IMR-90 (cell line): ENCODE measurements around the gene MEDAG. TPM values are rescaled to one million over a fixed set of nuclear protein-coding genes. Genes with fewer than 3 reads are reported as not detected.

Experiments used
- ATAC-seq: fragments of 200-7000 bp; cut with Tn5 transposase; 2 replicates; pipeline ENCODE4 v1.9.1; 2020; ENCODE audit warnings: low read depth, mild to moderate bottlenecking, moderate library complexity
- BruUV-seq: library from RNA; stranded (reverse); fragments of 400-500 nt; replicated peaks from 2 replicates; lab custom pipeline; 2021; lab: Mats Ljungman, UMichigan
- CTCF ChIA-PET: fragments of 300-600 bp; formaldehyde crosslinking; extraction: SDS; loops from one replicate; lab custom pipeline; 2021; ENCODE audit warnings: antibody characterized with exemption; lab: Yijun Ruan, JAX
- POLR2A ChIA-PET: fragments of 300-600 bp; sonication (Branson Sonifier 250); formaldehyde crosslinking; loops from one replicate; lab custom pipeline; 2022; ENCODE audit warnings: antibody characterized with exemption; ENCODE audit not compliant: unreplicated experiment; lab: Charles Lee
- DNase-seq: peaks from one replicate; pipeline ENCODE4 v3.0.0; 2013
- H2AFZ ChIP-seq: replicated peaks from 2 replicates; pipeline ENCODE3; 2013; ENCODE audit warnings: low read length, mild to moderate bottlenecking; ENCODE audit not compliant: poor library complexity
- H2AK5ac ChIP-seq: 2 replicates; pipeline ENCODE4 v1.6.1; 2013; ENCODE audit warnings: low read depth, low read length, inconsistent platforms
- H2AK9ac ChIP-seq: replicated peaks from 2 replicates; pipeline ENCODE3; 2013; ENCODE audit warnings: mild to moderate bottlenecking, low read depth, low read length, moderate library complexity; ENCODE audit not compliant: poor library complexity
- H2BK120ac ChIP-seq: 2 replicates; pipeline ENCODE4 v1.6.1; 2013; ENCODE audit warnings: low read depth, low read length, inconsistent platforms
- H2BK15ac ChIP-seq: 3 replicates; pipeline ENCODE4 v1.6.1; 2013; ENCODE audit warnings: low read depth, low read length, inconsistent platforms
- H2BK20ac ChIP-seq: 2 replicates; pipeline ENCODE4 v1.6.1; 2013; ENCODE audit warnings: low read depth, mild to moderate bottlenecking, inconsistent platforms, low read length, moderate library complexity
- H2BK5ac ChIP-seq: 2 replicates; pipeline ENCODE4 v1.6.1; 2013; ENCODE audit warnings: mild to moderate bottlenecking, low read depth, low read length, inconsistent platforms; ENCODE audit not compliant: poor library complexity, severe bottlenecking
- H3K14ac ChIP-seq: replicated peaks from 2 replicates; pipeline ENCODE4 v1.6.1; 2013; ENCODE audit warnings: low read depth, low read length, inconsistent platforms
- H3K18ac ChIP-seq: 2 replicates; pipeline ENCODE4 v1.6.1; 2013; ENCODE audit warnings: low read depth, low read length, control low read depth
- H3K23ac ChIP-seq: 2 replicates; pipeline ENCODE4 v1.6.1; 2013; ENCODE audit warnings: low read depth, low read length, inconsistent platforms
- H3K27ac ChIP-seq: 2 replicates; pipeline ENCODE4 v1.5.1; 2013; ENCODE audit warnings: mild to moderate bottlenecking, control low read depth, low read length; ENCODE audit not compliant: insufficient read depth
- H3K27me3 ChIP-seq: 2 replicates; pipeline ENCODE4 v1.6.1; 2013; ENCODE audit warnings: low read length; ENCODE audit not compliant: control insufficient read depth, insufficient read depth
- H3K36me3 ChIP-seq: 2 replicates; pipeline ENCODE4 v1.6.1; 2013; ENCODE audit warnings: low read length, mixed read lengths; ENCODE audit not compliant: control insufficient read depth, insufficient read depth
- H3K4ac ChIP-seq: 2 replicates; pipeline ENCODE4 v1.6.1; 2013; ENCODE audit warnings: low read depth, low read length, inconsistent platforms
- H3K4me1 ChIP-seq: 2 replicates; pipeline ENCODE4 v1.6.1; 2013; ENCODE audit warnings: low read length, mixed read lengths; ENCODE audit not compliant: control insufficient read depth, insufficient read depth
- H3K4me2 ChIP-seq: 2 replicates; pipeline ENCODE4 v1.6.1; 2013; ENCODE audit warnings: low read depth, mild to moderate bottlenecking, control low read depth, low read length, moderate library complexity
- H3K4me3 ChIP-seq: 2 replicates; pipeline ENCODE4 v1.5.1; 2013; ENCODE audit warnings: low read depth, mild to moderate bottlenecking, control low read depth, low read length, moderate library complexity; ENCODE audit not compliant: insufficient read depth
- H3K56ac ChIP-seq: 2 replicates; pipeline ENCODE4 v1.6.1; 2013; ENCODE audit warnings: low read length, inconsistent platforms; ENCODE audit not compliant: insufficient read depth; ENCODE audit errors: extremely low read depth
- H3K79me1 ChIP-seq, 2 experiments: 2 replicates each; pipeline ENCODE4 v1.6.1; 2013; ENCODE audit warnings: low read length in 2 of 2, inconsistent platforms in 1 of 2, low read depth in 1 of 2
- H3K9ac ChIP-seq: 2 replicates; pipeline ENCODE4 v1.6.1; 2013; ENCODE audit warnings: low read depth, low read length, control low read depth
- H3K9me1 ChIP-seq: 2 replicates; pipeline ENCODE4 v1.6.1; 2013; ENCODE audit warnings: low read length, inconsistent platforms; ENCODE audit not compliant: insufficient read depth
- H3K9me3 ChIP-seq: 2 replicates; pipeline ENCODE4 v1.6.1; 2013; ENCODE audit warnings: low read length; ENCODE audit not compliant: control insufficient read depth, insufficient read depth
- H4K20me1 ChIP-seq: 2 replicates; pipeline ENCODE4 v1.6.1; 2013; ENCODE audit warnings: low read length, inconsistent platforms; ENCODE audit not compliant: insufficient read depth
- H4K5ac ChIP-seq: 2 replicates; pipeline ENCODE4 v1.6.1; 2013; ENCODE audit warnings: mild to moderate bottlenecking, low read depth, low read length, control low read depth
- H4K8ac ChIP-seq, 2 experiments: 2 replicates each; pipeline ENCODE4 v1.6.1; 2013; ENCODE audit warnings: low read depth in 2 of 2, low read length in 2 of 2, control low read depth in 1 of 2, inconsistent platforms in 1 of 2
- H4K91ac ChIP-seq: 2 replicates; pipeline ENCODE4 v1.6.1; 2013; ENCODE audit warnings: low read depth, low read length, inconsistent platforms; ENCODE audit not compliant: insufficient read depth
- BHLHE40 ChIP-seq: fragments of 150-350 bp; IDR thresholded peaks from 2 replicates; pipeline ENCODE4 v1.6.1; 2016; ENCODE audit warnings: mild to moderate bottlenecking, low read depth, low read length
- CHD1 ChIP-seq: IDR thresholded peaks from 2 replicates; pipeline ENCODE4 v1.6.1; 2012; ENCODE audit warnings: low read depth, low read length, improper control_type of control experiment
- FOS ChIP-seq: fragments of 150-350 bp; IDR thresholded peaks from 2 replicates; pipeline ENCODE4 v1.6.1; 2016; ENCODE audit warnings: low read depth, low read length
- MAFK ChIP-seq: IDR thresholded peaks from 2 replicates; pipeline ENCODE4 v1.6.1; 2012; ENCODE audit warnings: low read depth, low read length, improper control_type of control experiment
- MAZ ChIP-seq: IDR thresholded peaks from 2 replicates; pipeline ENCODE4 v1.6.1; 2012; ENCODE audit warnings: low read depth, mild to moderate bottlenecking, low read length, improper control_type of control experiment, moderate library complexity, borderline replicate concordance
- NFE2L2 ChIP-seq: fragments of 150-350 bp; IDR thresholded peaks from 2 replicates; pipeline ENCODE4 v1.6.1; 2016; ENCODE audit warnings: low read depth, mild to moderate bottlenecking, low read length
- POLR2A ChIP-seq: IDR thresholded peaks from 2 replicates; pipeline ENCODE4 v1.6.1; 2012; ENCODE audit warnings: mild to moderate bottlenecking, low read depth, low read length
- RAD21 ChIP-seq: IDR thresholded peaks from 2 replicates; pipeline ENCODE4 v1.6.1; 2012; ENCODE audit warnings: low read length, improper control_type of control experiment
- RCOR1 ChIP-seq: IDR thresholded peaks from 2 replicates; pipeline ENCODE4 v1.6.1; 2012; ENCODE audit warnings: mild to moderate bottlenecking, low read length, improper control_type of control experiment; ENCODE audit not compliant: insufficient replicate concordance
- RFX5 ChIP-seq: IDR thresholded peaks from 2 replicates; pipeline ENCODE4 v1.8.0; 2012; ENCODE audit warnings: low read depth, mild to moderate bottlenecking, low read length, moderate library complexity
- SMC3 ChIP-seq: fragments of 150-350 bp; IDR thresholded peaks from 2 replicates; pipeline ENCODE4 v1.6.1; 2016; ENCODE audit warnings: low read depth, mild to moderate bottlenecking, antibody characterized with exemption, low read length, moderate library complexity
- WGBS, 2 experiments: methylation state at CpG; one replicate each; pipeline versions ENCODE4 v1.1.5 to v1.1.7; 2013; ENCODE audit warnings: missing lambda C conversion rate in 2 of 2; ENCODE audit not compliant: insufficient read length in 1 of 2; ENCODE audit errors: extremely low coverage in 2 of 2; 5-methylcytosine and 5-hydroxymethylcytosine counted together
- dilution Hi-C: fragments of 300-500 bp; cut with HindIII; formaldehyde crosslinking; loops from one replicate; pipeline ENCODE4 v1.14.3; 2018; ENCODE audit warnings: low sequenced_read_pairs; ENCODE audit not compliant: unreplicated experiment
- in situ Hi-C: fragments of 300-500 bp; cut with MboI; formaldehyde crosslinking; loops from 3 replicates; pipeline ENCODE4 v1.14.3; 2019; ENCODE audit warnings: low sequenced_read_pairs, inconsistent platforms, mixed read lengths
- intact Hi-C: fragments of 100-400 bp; cut with micrococcal nuclease; formaldehyde crosslinking; loops from 2 replicates; pipeline ENCODE4 v1.10.0; 2022
- polyA plus RNA-seq, 3 experiments: library from polyadenylated mRNA; depleted of rRNA; stranded (reverse); fragments of >200 nt; gene quantifications; 2 replicates each; pipeline ENCODE4 v1.2.3, GENCODE V29; 2012; ENCODE audit warnings: low replicate concordance in 1 of 3
- total RNA-seq: library from RNA; depleted of rRNA; stranded (reverse); fragments of >200 nt; gene quantifications from 2 replicates; pipeline ENCODE4 v1.2.3, GENCODE V29; 2012

Gene MEDAG
- total and polyA plus RNA-seq, 2 of the 4 experiments (the other 2 are of a cell fraction) = 0.32 to 0.36 TPM

GRCh38 chr13:30934803-30935202, 28.7 kb downstream of the MEDAG start:
- H2BK120ac ChIP-seq = no peak overlapping the region
- ATAC-seq (no peak), DNase-seq (no peak)
- WGBS, 2 experiments = 100% methylated on average over 2 of the region's 3 CpGs; no CpG with 5 or more reads in 1 of the 2 experiments
- BruUV-seq = no TSS peak
- no peak overlapping the region for H3K23ac ChIP-seq
- no peak overlapping the region for H3K9ac ChIP-seq
- ChIA-PET POLR2A (no interaction called here), CTCF (no interaction called here)
- no peak overlapping the region for H2AK5ac ChIP-seq
- peaks cover 6% of the 10 kb centered on the region for H3K9me3 ChIP-seq
- H3K56ac ChIP-seq = no peak overlapping the region
- H3K18ac ChIP-seq = no peak overlapping the region
- H3K36me3 ChIP-seq = no peaks in the 10 kb centered on the region
- H3K14ac ChIP-seq = no peak overlapping the region
- H2AFZ ChIP-seq = no peak overlapping the region
- no peaks in the 10 kb centered on the region for H4K20me1 ChIP-seq
- no peak overlapping the region for H3K4me2 ChIP-seq
- no peak overlapping the region for H3K4me3 ChIP-seq
- in situ Hi-C loops = no loop called here
- no peak overlapping the region for H2BK5ac ChIP-seq
- no peak overlapping the region for H3K4ac ChIP-seq
- H3K9me1 ChIP-seq = 0 out of 2 replicates have a peak, but pooled peaks cover 3% of the 10 kb centered on the region
- H2BK20ac ChIP-seq = no peak overlapping the region
- no peak overlapping the region for H4K5ac ChIP-seq
- H3K27ac ChIP-seq = no peak overlapping the region
- no peaks in the 10 kb centered on the region for H3K4me1 ChIP-seq
- peaks cover 34% of the 10 kb centered on the region for H3K27me3 ChIP-seq
- no peak for TF ChIP-seq SMC3
- TF ChIP-seq NFE2L2 = no peak
- no peak for TF ChIP-seq BHLHE40
- TF ChIP-seq MAZ = no peak
- TF ChIP-seq FOS = no peak
- no peak for TF ChIP-seq POLR2A
- no peak for TF ChIP-seq RAD21
- no peak for TF ChIP-seq RCOR1
- no peak for TF ChIP-seq RFX5
- TF ChIP-seq MAFK = no peak
- no peak for TF ChIP-seq CHD1
- H4K8ac ChIP-seq = no peak overlapping the region
- H3K79me1 ChIP-seq = no peaks in the 10 kb centered on the region
- H4K91ac ChIP-seq = no peak overlapping the region
- dilution Hi-C loops = no loop called here
- H2AK9ac ChIP-seq = no peak overlapping the region
- no peak overlapping the region for H2BK15ac ChIP-seq
- intact Hi-C loops = no loop called here
